NCI-H748 treated with DMSO at 0.1 percent for 48 hours (cell line): ENCODE measurements around the gene SCGB3A2.
"Not testable (repeated sequence)": the region's sequence is repeated elsewhere in the genome, so short reads cannot be mapped to it uniquely, and the experiment has no call there.

ENCODE experiments used
- DNase-seq: peaks from one replicate; lab custom pipeline; 2025; lab: John Stamatoyannopoulos, UW

Gene SCGB3A2

DNA sequence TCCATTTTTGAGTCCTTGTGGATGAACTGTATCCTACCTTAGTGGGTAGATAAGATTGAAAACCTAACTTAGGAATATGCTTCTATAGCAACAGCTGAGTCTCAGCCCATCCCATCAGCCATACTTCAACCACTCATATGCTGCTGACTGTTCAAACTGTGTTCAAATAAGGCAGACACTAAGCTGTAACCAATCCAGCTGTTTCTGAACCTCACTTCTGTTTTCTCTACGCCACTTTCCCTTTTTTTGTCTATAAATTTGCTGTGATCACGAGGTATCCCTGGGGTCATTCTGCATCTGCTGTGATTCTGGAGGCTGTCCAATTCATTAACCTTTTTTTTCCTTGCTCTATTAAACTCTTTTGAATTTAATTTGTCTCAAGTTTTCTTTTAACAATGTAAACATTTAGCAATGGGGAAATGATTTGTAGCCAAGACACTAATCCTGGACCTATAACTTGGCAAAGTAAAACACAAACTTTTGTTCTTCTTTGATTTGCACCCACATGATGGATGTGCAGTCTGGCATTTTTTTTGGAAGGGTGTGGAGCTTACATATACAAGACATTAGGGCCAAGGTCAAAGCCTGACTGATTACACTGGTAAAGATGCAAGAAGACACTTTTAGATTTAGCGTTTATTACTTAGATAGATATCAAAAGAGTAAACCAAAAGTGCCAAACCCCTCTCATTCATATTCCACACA, 14.9 kb upstream of the SCGB3A2 start:
- DNase-seq = no peak

DNA sequence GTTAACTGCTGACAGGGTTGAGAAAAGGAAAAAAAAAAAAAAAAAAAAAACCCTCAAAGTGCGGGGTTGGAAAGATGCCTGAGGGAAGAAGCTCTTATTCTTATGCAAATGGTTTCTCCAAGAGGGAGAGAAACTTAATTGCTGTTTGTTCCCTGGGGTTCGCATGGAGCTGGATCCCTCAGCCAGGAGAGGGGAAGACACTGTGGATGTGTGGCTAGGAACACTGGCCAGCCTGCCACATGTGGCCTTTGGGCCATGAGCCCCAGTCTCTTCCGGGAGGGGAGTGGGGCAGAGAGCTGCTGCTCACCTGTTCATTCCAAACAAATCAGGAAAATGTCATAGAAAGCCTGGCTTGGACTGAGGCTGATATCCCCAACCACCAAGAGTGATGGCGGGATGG, 9.4 kb upstream of the SCGB3A2 start:
- no peak for DNase-seq

DNA sequence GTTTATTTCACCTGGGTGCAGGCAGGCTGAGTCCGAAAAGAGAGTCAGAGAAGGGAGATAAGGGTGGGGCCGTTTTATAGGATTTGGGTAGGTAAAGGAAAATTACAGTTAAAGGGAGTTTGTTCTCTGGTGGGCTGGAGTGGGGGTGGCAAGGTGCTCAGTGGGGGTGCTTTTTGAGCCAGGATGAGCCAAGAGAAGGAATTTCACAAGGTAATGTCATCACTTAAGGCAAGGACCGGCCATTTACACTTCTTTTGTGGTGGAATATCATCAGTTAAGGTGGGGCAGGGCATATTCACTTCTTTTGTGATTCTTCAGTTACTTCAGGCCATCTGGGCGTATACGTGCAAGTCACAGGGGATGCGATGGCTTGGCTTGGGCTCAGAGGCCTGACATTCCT, 8.6 kb upstream of the SCGB3A2 start:
- DNase-seq = not testable (repeated sequence)

DNA sequence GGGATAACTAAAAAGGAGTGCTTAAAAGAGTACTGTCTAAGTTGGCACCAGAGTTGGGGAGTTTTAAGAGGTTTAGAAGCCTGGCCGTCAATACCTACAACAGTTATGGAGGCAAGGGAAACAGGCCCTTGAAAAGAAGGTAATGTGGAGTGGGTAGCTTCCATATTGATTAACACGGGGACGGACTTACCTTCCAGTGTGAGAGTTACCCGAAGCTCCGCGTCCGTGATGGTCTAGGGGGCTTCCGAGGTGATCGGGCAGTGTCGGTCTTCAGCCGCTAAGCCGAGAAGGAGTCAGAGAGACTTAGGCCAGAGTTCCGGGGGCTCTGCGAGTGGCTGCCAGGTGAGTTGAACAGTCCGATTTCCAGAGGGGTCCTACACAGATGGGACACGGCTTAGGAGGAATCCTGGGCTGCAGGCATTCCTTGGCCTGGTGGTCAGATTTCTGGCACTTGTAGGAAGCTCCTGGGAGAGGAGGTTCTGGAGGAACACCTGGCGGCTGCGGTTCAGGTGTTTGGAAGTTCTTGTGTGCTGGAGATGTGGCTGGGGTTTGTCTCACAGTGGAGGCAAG, 6.4 kb upstream of the SCGB3A2 start:
- not testable (repeated sequence) for DNase-seq

DNA sequence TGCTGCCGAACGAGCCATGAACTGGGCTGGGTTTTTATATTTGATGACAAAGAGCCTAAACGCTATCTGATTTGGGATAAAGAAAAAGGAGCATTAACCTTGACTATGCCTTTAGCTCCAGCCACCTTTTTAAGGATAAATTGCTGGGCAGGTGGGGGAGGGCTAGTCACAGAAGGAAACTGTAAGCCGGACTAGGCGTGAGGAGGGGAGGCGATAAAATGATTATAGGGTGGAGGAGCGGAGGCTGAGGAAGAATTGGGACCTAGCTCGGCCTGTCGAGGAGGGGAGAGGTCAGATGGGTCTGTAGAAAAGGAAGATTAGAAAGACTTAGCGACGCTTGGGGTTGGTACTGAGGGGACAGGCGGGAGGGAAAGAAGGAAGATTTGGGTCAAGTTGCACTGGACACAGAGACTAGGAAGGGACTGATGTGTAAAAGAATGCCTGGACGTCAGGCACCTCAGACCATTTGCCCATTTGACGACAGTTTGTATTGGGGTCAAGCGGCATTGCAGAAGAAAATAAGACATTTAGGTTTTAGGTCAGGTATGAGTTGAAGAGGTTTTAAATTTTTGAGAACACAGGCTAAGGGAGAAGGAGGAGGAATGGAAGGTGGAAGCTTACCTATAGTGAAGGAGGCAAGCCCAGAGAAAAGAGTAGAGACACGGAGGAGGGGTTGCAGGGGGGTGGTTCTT, 5.6 kb upstream of the SCGB3A2 start:
- not testable (repeated sequence) for DNase-seq

DNA sequence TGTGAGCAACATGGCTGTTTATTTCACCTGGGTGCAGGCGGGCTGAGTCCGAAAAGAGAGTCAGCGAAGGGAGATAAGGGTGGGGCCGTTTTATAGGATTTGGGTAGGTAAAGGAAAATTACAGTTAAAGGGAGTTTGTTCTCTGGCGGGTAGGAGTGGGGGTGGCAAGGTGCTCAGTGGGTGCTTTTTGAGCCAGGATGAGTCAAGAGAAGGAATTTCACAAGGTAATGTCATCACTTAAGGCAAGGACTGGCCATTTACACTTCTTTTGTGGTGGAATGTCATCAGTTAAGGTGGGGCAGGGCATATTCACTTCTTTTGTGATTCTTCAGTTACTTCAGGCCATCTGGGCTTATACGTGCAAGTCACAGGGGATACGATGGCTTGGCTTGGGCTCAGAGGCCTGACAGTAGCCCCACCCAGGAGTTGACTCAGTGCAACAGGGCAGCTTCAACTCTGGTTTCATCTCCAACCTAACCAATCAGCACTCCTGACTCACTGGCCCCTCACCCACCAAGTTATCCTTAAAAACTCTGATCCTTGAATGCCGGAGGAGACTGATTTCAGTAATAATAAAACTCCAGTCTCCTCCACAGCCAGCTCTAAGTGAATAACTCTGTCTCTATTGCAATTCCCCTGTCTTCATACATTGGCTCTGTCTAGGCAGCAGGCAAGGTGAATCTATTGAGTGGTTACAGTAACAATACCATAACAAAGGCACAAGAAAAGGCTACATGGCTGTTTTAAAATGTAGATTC, 4.2 kb upstream of the SCGB3A2 start:
- not testable (repeated sequence) for DNase-seq

DNA sequence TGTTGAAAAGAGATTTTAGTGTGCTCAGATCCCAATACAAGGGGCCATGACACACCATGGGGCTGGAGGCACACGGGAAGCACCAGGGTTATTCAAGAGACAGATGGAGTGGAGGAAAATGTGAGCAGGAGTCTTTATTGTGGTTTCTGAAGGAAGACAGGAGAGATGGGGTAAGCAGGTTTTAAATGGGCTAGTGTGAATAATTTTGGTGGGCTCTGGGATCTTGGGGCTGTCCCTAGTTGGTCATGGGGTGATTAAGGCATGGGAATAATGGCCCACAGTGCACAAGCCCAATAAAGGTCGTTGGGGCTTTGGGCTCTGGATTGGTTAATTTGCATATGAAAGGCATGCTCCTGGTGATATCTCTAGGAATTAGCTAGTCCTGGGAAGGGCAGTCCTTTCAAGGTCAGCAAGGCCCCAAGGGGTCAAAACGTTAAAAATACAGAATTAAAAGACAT, 3.6 kb upstream of the SCGB3A2 start:
- no peak for DNase-seq

DNA sequence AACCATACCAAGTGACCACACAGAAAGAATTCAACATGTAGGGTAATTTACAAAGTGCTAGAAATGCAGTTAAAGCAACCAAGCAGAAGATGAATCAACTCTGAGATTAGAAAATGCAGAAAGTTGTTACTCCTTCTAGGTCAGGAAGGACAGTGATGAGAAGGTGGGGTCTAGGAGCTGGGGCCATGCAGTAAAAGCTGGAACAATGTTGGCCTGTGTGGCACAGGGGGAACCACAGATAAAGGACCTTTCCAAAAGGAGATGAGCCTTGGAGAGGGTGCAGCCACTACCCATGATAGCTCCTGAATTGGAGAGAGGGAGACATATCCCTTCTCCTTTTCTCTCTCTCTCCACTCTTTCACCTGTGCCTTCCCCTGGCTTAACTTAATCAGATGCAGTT, 2.4 kb upstream of the SCGB3A2 start:
- no peak for DNase-seq

DNA sequence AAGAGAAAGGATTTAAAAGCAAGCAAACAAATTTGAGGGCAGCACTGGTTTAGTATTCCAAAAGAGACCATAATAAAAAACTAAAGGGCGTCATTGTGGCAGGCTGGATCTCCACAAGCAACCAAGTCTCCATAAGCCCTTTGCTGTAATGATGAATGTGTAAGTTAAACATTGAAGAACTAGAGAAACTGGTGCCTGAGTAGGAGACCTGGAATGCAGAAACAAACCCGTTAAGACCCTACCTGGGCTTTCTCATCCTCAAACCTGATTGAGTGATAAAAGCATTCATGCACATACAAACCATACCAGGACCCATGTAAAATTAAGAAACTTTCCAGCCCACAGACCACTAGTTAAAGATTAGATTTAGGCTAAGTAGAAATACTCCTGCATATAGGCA, 1.9 kb upstream of the SCGB3A2 start:
- DNase-seq = no peak

DNA sequence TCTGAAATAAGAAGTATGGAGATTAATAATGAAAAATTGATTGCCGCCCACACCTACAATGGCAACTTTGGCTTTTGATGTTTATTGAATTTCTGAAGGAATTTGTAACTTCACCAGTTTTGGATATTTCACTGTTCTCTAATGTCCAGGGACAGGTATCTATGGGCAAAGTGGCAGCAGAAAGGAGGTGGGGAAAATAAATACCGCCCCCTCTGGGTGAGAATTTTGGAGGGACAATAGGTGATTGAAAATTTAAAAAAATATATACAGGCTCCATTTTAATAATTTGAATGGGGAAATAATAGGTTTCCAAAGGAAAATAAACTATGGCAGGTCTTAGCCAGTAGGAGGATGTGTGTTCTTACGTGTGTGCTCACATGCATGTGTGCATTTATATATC, 1.3 kb downstream of the SCGB3A2 start:
- DNase-seq = no peak

DNA sequence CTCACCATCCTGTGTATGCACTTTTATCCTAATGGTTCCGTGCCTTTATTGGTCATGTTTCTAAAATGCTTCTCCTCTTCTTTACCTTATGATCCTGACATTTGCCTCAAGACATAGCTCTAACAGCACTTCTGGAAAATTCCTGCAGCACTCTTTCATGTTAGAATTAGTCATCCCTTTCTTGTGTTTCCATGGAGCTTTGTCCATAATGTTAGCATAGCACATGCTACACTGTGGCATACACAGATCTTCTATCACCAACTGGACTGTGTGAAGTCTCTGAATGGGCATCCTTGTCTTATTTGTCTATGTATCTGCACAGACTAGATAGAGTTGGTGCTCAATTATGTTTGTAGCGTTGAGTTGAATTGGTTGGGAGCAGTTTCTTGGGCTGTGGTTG, 2.0 kb downstream of the SCGB3A2 start:
- no peak for DNase-seq

DNA sequence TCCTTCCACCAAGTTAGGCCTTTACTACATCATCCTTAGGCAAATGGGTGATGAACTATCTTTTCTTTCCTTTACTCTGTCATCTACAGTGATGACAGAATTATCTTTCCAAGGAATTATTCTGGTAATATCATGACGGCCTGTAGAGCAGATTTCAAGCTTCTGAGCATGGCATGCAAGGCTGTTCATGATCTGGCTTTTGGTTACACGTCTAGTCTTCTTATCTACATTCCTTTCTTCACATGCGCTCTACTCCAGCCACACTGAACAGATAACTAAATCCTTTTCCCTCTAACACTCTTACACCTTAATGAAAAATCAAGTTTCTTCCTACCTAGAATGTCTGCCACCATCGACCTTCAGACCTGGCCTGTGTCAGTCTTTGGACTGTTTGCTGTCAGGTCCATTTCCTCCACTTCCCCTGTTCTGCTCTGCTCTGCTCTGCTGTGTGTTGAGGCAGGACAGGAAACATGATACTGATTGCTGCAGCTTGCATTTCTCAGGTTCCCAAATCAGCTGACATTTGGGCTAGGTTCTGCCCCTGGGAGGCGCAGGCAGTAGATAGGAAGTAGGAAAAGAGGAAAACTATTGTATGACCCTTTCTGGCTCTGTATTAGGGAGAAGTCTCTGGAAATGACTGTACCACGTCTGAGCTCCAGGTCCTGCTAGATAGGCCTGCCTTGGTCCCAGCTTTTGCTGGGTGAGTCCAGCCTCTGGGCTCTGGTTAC, 4.2 kb downstream of the SCGB3A2 start:
- no peak for DNase-seq

DNA sequence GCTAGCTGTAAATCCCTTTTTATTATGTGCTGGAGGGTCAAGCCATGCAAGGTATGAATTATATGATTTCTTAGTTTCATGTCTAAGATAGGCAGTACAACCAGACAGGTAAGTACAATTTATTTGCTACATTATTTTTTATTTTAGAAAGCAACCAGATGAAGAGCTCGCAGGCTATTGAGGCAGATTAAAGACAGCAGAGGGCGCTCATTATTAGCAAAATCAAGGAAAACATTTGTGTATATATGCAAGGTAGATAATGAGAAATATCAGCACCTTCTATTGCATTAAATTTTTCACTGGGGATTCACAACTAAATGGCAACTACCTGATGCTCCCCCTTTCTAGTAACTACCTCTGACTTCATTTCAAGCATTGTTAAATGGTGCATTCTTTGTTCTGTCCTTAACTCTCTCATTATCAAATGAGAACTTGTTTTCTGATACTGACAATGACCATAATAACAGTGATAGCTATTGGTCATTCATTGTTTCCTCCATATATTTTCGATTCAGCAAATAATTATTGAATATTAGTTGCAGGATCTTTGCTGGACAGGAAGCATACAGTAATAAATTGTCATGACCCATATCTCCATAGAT, 8.6 kb downstream of the SCGB3A2 start:
- DNase-seq = peak; percentile 49

DNA sequence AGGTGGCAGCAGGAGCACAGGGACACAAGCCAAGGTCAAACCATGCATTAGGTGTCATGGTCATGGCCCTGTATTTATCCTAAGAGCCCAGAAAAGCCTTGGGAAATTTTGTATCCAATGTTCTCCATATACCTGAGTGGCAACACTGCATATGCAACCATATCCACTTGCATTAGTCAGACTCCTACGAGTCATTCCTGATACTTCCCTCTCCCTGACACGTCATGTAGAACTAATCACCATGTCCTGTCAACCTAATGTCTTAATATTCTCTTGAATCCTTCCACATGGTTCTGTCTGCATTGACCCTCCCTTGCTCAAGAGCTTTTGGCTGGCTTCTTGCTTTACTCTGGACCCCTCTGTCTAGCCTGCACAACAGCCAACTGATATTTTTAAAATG, 9.4 kb downstream of the SCGB3A2 start:
- DNase-seq = no peak

DNA sequence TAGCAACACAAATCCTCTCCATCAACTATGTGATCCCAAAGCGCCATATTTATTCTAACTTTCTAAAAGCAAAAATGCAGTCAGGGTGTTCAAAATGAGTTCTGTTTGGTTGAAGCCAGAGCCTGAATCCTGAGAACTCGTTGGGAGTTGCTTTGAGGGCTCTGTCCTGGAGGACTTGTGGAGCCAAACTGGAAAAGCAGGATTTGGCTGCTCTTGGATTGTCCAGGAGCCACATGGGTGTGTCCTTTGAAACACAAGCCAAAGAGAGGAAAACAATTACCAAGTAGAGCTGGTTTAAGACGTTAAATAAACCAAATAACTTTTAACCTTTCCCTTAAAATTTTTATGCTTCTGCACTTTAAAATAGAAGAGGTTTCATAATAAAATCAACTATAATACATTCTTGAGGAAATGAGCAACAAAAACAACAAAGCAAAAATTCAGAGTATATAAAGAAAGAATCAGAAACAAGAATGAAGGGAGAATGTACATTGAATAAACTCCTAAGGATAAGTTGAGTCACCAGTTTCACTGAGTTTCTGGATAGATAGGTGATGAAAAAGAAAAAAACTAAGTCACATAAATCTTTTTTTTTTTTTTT, 14.3 kb downstream of the SCGB3A2 start:
- DNase-seq = peak; percentile 68

DNA sequence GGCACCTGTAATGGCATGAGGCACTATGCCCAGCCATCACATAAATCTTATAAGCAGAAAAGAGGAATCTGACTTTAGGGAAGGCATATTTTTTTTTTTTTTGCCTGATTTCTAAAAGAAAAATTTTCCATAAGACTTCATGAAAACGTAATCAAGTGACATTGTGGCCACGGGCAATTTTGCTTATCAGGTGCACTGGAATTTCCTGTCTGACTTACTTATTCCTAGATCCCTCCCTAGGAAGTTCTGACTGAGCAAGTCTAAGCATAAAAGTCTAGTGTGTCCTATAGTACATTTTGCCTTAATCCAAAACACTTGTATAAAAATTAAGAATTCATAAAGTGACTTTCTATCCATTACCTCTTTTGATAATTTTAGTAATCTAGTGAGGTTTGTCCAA, 15.3 kb downstream of the SCGB3A2 start:
- DNase-seq = no peak

DNA sequence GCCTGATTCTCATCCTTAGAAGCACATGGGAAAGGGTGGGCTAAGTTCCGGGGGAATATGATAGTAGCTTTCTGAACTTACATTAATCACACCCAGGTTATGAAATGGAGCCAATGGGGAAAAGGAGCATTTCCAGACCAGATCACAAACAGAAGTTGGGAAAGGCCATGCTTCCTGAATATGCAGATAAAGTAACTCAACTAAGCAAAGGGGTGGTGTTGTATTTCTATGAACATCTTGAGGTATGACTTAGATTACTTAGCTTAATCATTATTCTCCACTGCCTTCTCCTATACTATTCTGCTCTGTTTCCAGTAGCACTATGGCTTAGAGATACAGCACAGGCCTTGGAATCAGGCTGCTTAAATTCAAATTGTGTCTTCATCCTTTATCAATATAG, 17.4 kb downstream of the SCGB3A2 start:
- no peak for DNase-seq

DNA sequence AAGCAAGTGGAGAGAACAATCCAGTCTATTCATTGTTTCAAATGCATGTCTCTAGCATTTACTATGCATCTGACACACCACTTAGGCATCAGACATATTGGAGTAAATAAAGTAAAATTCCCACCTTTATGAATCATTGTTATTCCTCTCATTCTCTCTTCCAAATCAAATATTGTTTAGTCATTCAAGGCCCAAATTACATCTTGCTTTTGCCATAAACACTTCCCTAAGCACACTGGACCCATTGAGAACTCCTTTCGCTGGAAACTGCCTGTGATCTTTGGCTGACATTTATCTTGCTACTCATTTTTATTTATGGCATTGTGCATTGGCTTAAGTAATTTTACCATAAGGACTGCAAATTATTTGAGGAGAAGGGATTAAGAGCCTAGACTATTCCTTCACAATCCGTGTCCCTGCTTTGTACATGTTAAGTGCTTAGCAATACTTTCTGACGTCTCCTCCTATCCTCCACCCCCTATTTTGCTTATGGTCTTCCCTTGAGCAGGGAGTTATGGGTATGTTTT, 20.4 kb downstream of the SCGB3A2 start:
- DNase-seq = no peak

DNA sequence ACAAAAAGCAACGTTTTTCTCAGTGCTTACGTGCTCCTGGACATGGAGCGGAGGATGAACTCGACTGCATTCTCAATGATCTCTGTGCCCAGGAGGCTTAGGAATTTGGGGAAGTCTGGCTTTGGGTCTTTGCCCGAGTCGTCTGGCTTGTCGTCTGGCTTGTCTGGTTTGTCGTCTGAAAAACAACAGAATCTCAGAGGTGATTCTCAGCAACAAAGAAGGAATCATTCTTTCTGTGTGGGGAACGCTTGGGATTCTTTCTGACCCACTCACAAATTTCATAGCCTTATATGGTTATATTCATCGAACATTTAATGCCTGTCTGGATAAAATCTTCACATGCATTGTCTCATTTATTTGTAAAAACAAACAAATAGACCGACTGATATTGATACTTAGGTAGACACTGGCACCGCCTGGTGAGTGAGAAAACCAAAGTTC, 23.1 kb downstream of the SCGB3A2 start:
- DNase-seq = no peak

DNA sequence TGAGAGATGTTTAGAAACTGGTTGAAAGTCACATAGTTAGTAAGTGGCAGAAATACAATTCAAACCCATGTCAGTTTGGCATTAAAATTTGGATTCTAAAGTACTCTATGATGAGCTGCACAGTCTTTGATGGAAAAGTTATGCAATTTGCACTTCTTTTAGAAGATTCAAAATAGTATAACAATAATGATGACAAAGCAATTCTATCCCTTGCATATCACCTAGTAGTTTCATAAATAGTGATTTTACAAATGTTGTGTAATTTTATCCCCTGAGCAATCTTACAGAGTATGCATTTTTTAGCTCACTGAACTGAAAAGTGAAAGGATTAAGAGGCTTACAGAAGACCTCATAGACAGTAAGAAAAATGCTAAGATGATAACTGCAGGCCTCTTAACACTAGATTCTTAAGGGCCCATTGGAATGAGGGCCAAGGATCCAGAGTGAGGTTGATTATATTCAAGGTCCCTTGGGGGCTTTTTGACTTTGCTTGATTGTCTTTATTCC, 24.2 kb downstream of the SCGB3A2 start:
- DNase-seq = no peak

DNA sequence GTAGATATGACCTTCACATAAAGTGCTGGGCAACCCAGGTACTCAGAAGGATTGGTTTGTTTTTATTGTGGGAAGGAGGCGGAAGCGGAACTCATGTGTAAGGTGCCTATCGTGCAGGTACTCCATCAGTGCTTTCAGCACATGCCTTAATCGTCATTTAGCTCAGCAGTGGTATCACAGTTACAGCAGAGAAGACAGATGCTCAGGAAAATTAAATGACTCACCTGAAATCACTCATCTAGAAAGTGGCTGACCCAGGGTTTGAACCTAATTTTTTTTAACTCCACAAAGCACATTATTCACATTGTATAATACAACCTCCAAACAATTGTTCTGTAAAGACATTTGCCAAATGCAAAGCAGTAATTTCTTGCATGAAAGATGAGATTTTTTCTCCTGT, 25.6 kb downstream of the SCGB3A2 start:
- no peak for DNase-seq
